Measurements from ENCODE around the gene ADCYAP1. TPM values are rescaled to one million over a fixed set of nuclear protein-coding genes. Genes with fewer than 3 reads are reported as not detected.
"Not testable (repeated sequence)": the region's sequence is repeated elsewhere in the genome, so short reads cannot be mapped to it uniquely, and the experiment has no call there.

ADCYAP1 gene
- polyA plus RNA-seq, 1 donor (not counting 4 experiments of a cell fraction or from before 2014, with no cell fraction given): not detected

GRCh38 chr18:864872-865273 lies 39.8 kb upstream of the ADCYAP1 start:
- Histone ChIP-seq H3K4me3 (ENCODE audit: control insufficient read depth in 2 of 3, extremely low read depth in 1 of 3, insufficient read depth in 2 of 3, low read depth in 1 of 3, low read length in 3 of 3) (no peak overlapping the region), H3K9ac (ENCODE audit: control insufficient read depth, extremely low read depth, insufficient read depth, low read length) (no peak overlapping the region), H3K79me2 (ENCODE audit: control insufficient read depth, insufficient read depth, low read length) (no peaks in the 10 kb centered on the region), H3K9me1 (ENCODE audit: control insufficient read depth, extremely low read depth, insufficient read depth, low read length) (no peaks in the 10 kb centered on the region), H4K20me1 (ENCODE audit: control insufficient read depth, extremely low read depth, insufficient read depth, low read length) (no peaks in the 10 kb centered on the region), H3K4me1 (ENCODE audit: control insufficient read depth, extremely low read depth, insufficient read depth, low read length) (no peaks in the 10 kb centered on the region), H3K9me3 (ENCODE audit: control insufficient read depth, low read depth, low read length) (no peaks in the 10 kb centered on the region), H3K27me3 (ENCODE audit: control insufficient read depth, extremely low read depth, insufficient read depth, low read length) (no peaks in the 10 kb centered on the region), H3K4me2 (ENCODE audit: control insufficient read depth, extremely low read depth, insufficient read depth, low read depth, low read length) (no peak overlapping the region), H3K36me3 (ENCODE audit: control insufficient read depth in 2 of 2, extremely low read depth in 1 of 2, insufficient read depth in 2 of 2, low read length in 2 of 2) (no peaks in the 10 kb centered on the region), H2AFZ (ENCODE audit: control insufficient read depth, low read length) (no peak overlapping the region), H3K27ac (ENCODE audit: control insufficient read depth, insufficient read depth, low read length) (no peak overlapping the region)
- DNase-seq (ENCODE audit: low read depth, low spot score) (no peak), FAIRE-seq (peak; percentile 70)
- TF ChIP-seq CTCF (optimal IDR thresholded peaks at IDR 0.05 in 1 of 3, IDR thresholded peaks at IDR 0.05 in 1 of 3, conservative IDR thresholded peaks at IDR 0.05 in 1 of 3; ENCODE audit: extremely low read depth in 1 of 3, insufficient read depth in 2 of 3, low read length in 3 of 3) (peak; percentile 96 to 100 (median 98)), EZH2 (IDR thresholded peaks at IDR 0.05; ENCODE audit: low read length) (no peak)
- dilution Hi-C loops (cut with MboI; ENCODE audit: extremely low pct_ligation_motif_present, low sequenced_read_pairs): no loop called here

- no peak for TF ChIP-seq EZH2 (IDR thresholded peaks at IDR 0.05; ENCODE audit: low read length)
- no peak for TF ChIP-seq CTCF (optimal IDR thresholded peaks at IDR 0.05 in 1 of 3, IDR thresholded peaks at IDR 0.05 in 1 of 3, conservative IDR thresholded peaks at IDR 0.05 in 1 of 3; ENCODE audit: extremely low read depth in 1 of 3, insufficient read depth in 2 of 3, low read length in 3 of 3)
- Histone ChIP-seq H2AFZ (ENCODE audit: control insufficient read depth, low read length) (no peak overlapping the region), H3K27ac (ENCODE audit: control insufficient read depth, insufficient read depth, low read length) (no peak overlapping the region), H3K9me1 (ENCODE audit: control insufficient read depth, extremely low read depth, insufficient read depth, low read length) (no peaks in the 10 kb centered on the region), H3K4me3 (ENCODE audit: control insufficient read depth in 2 of 3, extremely low read depth in 1 of 3, insufficient read depth in 2 of 3, low read depth in 1 of 3, low read length in 3 of 3) (no peak overlapping the region), H3K9ac (ENCODE audit: control insufficient read depth, extremely low read depth, insufficient read depth, low read length) (no peak overlapping the region), H3K79me2 (ENCODE audit: control insufficient read depth, insufficient read depth, low read length) (no peaks in the 10 kb centered on the region), H3K27me3 (ENCODE audit: control insufficient read depth, extremely low read depth, insufficient read depth, low read length) (no peaks in the 10 kb centered on the region), H3K9me3 (ENCODE audit: control insufficient read depth, low read depth, low read length) (no peaks in the 10 kb centered on the region), H3K36me3 (ENCODE audit: control insufficient read depth in 2 of 2, extremely low read depth in 1 of 2, insufficient read depth in 2 of 2, low read length in 2 of 2) (no peaks in the 10 kb centered on the region), H4K20me1 (ENCODE audit: control insufficient read depth, extremely low read depth, insufficient read depth, low read length) (no peaks in the 10 kb centered on the region), H3K4me2 (ENCODE audit: control insufficient read depth, extremely low read depth, insufficient read depth, low read depth, low read length) (no peak overlapping the region), H3K4me1 (ENCODE audit: control insufficient read depth, extremely low read depth, insufficient read depth, low read length) (no peaks in the 10 kb centered on the region)
- DNase-seq (ENCODE audit: low read depth, low spot score): no peak
- no peak for FAIRE-seq
- dilution Hi-C loops (cut with MboI; ENCODE audit: extremely low pct_ligation_motif_present, low sequenced_read_pairs): no loop called here
These were observed 37.4 kb upstream of the ADCYAP1 start for GRCh38 chr18:867257-867656.

- FAIRE-seq; H3K9ac ChIP-seq (ENCODE audit: control insufficient read depth, extremely low read depth, insufficient read depth, low read length); H3K4me1 ChIP-seq (ENCODE audit: control insufficient read depth, extremely low read depth, insufficient read depth, low read length); H4K20me1 ChIP-seq (ENCODE audit: control insufficient read depth, extremely low read depth, insufficient read depth, low read length); H3K27ac ChIP-seq (ENCODE audit: control insufficient read depth, insufficient read depth, low read length); dilution Hi-C loops (cut with MboI; ENCODE audit: extremely low pct_ligation_motif_present, low sequenced_read_pairs); H3K4me2 ChIP-seq (ENCODE audit: control insufficient read depth, extremely low read depth, insufficient read depth, low read depth, low read length); H2AFZ ChIP-seq (ENCODE audit: control insufficient read depth, low read length); H3K9me1 ChIP-seq (ENCODE audit: control insufficient read depth, extremely low read depth, insufficient read depth, low read length); H3K79me2 ChIP-seq (ENCODE audit: control insufficient read depth, insufficient read depth, low read length); DNase-seq (ENCODE audit: low read depth, low spot score); H3K4me3 ChIP-seq (ENCODE audit: control insufficient read depth in 2 of 3, extremely low read depth in 1 of 3, insufficient read depth in 2 of 3, low read depth in 1 of 3, low read length in 3 of 3); H3K36me3 ChIP-seq (ENCODE audit: control insufficient read depth in 2 of 2, extremely low read depth in 1 of 2, insufficient read depth in 2 of 2, low read length in 2 of 2); H3K27me3 ChIP-seq (ENCODE audit: control insufficient read depth, extremely low read depth, insufficient read depth, low read length); H3K9me3 ChIP-seq (ENCODE audit: control insufficient read depth, low read depth, low read length): not testable (repeated sequence)
These were observed 31.2 kb upstream of the ADCYAP1 start for GRCh38 chr18:873426-873825.

All from keratinocyte (primary cell).